Fibroblast of lung (primary cell): ENCODE results near the gene NEK2. TPM values are rescaled to one million over a fixed set of nuclear protein-coding genes. Genes with fewer than 3 reads are reported as not detected.
A peak's percentile ranks its signal among the peaks of the same experiment; 100 is the strongest.

Source experiments
- DNase-seq, 2 donors: peaks; one replicate each; pipeline versions ENCODE4 v3.0.0 to v3.0.0-alpha.2; 2010; ENCODE audit warnings: low read depth in 2 of 2
- H2AFZ ChIP-seq: 2 replicates; pipeline ENCODE4 v1.5.1; 2012; ENCODE audit warnings: low read length, control low read depth, inconsistent platforms
- H3K27ac ChIP-seq: 2 replicates; pipeline ENCODE4 v1.5.1; 2011; ENCODE audit warnings: low read length, control low read depth; ENCODE audit not compliant: insufficient read depth
- H3K27me3 ChIP-seq: 2 replicates; pipeline ENCODE4 v1.5.1; 2011; ENCODE audit warnings: mild to moderate bottlenecking, low read length; ENCODE audit not compliant: control insufficient read depth, insufficient read depth
- H3K36me3 ChIP-seq: 2 replicates; pipeline ENCODE4 v1.5.1; 2011; ENCODE audit warnings: low read length; ENCODE audit not compliant: control insufficient read depth, insufficient read depth
- H3K4me1 ChIP-seq: 2 replicates; pipeline ENCODE4 v1.5.1; 2011; ENCODE audit warnings: low read length; ENCODE audit not compliant: control insufficient read depth, insufficient read depth; ENCODE audit errors: extremely low read depth
- H3K4me2 ChIP-seq: 2 replicates; pipeline ENCODE4 v1.5.1; 2011; ENCODE audit warnings: low read length, control low read depth; ENCODE audit not compliant: insufficient read depth; ENCODE audit errors: extremely low read depth
- H3K4me3 ChIP-seq, 4 experiments: fragments of 200-600 bp in 1 of 4; sonication (generic) in 1 of 4; replicated peaks in 1 of 4; 2 replicates each; pipeline ENCODE4 v1.5.1; 2011 to 2016; ENCODE audit warnings: low read length in 4 of 4, low read depth in 3 of 4, mild to moderate bottlenecking in 3 of 4, control low read depth in 2 of 4, inconsistent platforms in 1 of 4, mixed read lengths in 1 of 4; ENCODE audit not compliant: insufficient read depth in 1 of 4; ENCODE audit errors: control extremely low read depth in 1 of 4
- H3K79me2 ChIP-seq: 2 replicates; pipeline ENCODE4 v1.5.1; 2012; ENCODE audit warnings: mild to moderate bottlenecking, low read length, inconsistent platforms; ENCODE audit not compliant: control insufficient read depth, insufficient read depth
- H3K9ac ChIP-seq: 2 replicates; pipeline ENCODE4 v1.5.1; 2011; ENCODE audit warnings: mild to moderate bottlenecking, low read length, control low read depth; ENCODE audit not compliant: insufficient read depth
- H3K9me3 ChIP-seq: 2 replicates; pipeline ENCODE4 v1.5.1; 2012; ENCODE audit warnings: low read depth, low read length; ENCODE audit not compliant: control insufficient read depth, insufficient read depth
- H4K20me1 ChIP-seq: 2 replicates; pipeline ENCODE4 v1.5.1; 2011; ENCODE audit warnings: low read length; ENCODE audit not compliant: control insufficient read depth, insufficient read depth; ENCODE audit errors: extremely low read depth
- EZH2 ChIP-seq: IDR thresholded peaks from 2 replicates; pipeline ENCODE4 v1.5.1; 2012; ENCODE audit warnings: low read length, control low read depth, mild to moderate bottlenecking; ENCODE audit errors: missing control alignments
- polyA plus RNA-seq, 2 donors: library from polyadenylated mRNA; depleted of rRNA in 1 of 2; stranded (reverse) in 1 of 2; unstranded in 1 of 2; fragments of >200 nt; gene quantifications; 2 replicates each; pipeline ENCODE4 v1.2.1, GENCODE V29; 2011 to 2012; ENCODE audit warnings: missing spikeins in 1 of 2
- total RNA-seq: library from RNA; depleted of rRNA; stranded (reverse); fragments of >200 nt; gene quantifications from 2 replicates; pipeline ENCODE4 v1.2.1, GENCODE V29; 2014
- TF ChIP-seq, protein P1 (sequence below), 2 donors: IDR thresholded peaks in 1 of 2; conservative IDR thresholded peaks in 1 of 2; 1 replicate in 1 of 2; 2 replicates in 1 of 2; pipeline ENCODE4 v1.5.1; 2011 to 2012; ENCODE audit warnings: low read length in 2 of 2, control low read depth in 1 of 2, inconsistent platforms in 1 of 2, low read depth in 1 of 2, mild to moderate bottlenecking in 1 of 2

NEK2 gene
- total and polyA plus RNA-seq, 2 donors (not counting 1 experiment from before 2014, with no cell fraction given): 6.8 to 12.7 TPM

DNA sequence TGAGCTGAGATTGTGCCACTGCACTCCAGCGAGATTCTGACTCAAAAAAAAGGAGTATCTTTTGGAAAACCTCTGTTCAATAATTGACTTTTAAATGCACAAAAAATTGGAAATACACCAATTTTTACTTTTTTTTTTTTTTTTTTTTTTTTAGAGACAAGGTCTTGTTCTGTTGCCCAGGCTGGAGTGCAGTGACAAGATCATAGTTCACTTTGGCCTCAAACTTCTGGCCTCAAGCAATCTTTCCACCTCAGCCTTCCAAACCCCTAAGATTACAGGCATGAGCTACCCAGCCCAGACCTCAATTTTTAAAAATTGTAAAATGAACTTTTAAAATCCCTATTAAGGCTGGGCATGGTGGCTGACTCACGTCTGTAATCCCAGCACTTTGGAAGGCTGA is 30.8 kb downstream of the NEK2 start:
- no peaks in the 10 kb centered on the region for H3K27me3 ChIP-seq
- no peaks in the 10 kb centered on the region for H3K36me3 ChIP-seq
- H3K27ac ChIP-seq: no peak overlapping the region
- H3K9ac ChIP-seq: no peak overlapping the region
- H3K4me2 ChIP-seq: no peak overlapping the region
- no peaks in the 10 kb centered on the region for H4K20me1 ChIP-seq
- no peaks in the 10 kb centered on the region for H3K79me2 ChIP-seq
- TF ChIP-seq, protein P1, sequence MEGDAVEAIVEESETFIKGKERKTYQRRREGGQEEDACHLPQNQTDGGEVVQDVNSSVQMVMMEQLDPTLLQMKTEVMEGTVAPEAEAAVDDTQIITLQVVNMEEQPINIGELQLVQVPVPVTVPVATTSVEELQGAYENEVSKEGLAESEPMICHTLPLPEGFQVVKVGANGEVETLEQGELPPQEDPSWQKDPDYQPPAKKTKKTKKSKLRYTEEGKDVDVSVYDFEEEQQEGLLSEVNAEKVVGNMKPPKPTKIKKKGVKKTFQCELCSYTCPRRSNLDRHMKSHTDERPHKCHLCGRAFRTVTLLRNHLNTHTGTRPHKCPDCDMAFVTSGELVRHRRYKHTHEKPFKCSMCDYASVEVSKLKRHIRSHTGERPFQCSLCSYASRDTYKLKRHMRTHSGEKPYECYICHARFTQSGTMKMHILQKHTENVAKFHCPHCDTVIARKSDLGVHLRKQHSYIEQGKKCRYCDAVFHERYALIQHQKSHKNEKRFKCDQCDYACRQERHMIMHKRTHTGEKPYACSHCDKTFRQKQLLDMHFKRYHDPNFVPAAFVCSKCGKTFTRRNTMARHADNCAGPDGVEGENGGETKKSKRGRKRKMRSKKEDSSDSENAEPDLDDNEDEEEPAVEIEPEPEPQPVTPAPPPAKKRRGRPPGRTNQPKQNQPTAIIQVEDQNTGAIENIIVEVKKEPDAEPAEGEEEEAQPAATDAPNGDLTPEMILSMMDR (conservative IDR thresholded peaks at IDR 0.05 in 1 of 2, IDR thresholded peaks at IDR 0.05 in 1 of 2; ENCODE audit: low read depth in 1 of 2, low read length in 2 of 2): no peak
- no peaks in the 10 kb centered on the region for H3K9me3 ChIP-seq
- H3K4me1 ChIP-seq: peaks cover 7% of the 10 kb centered on the region
- DNase-seq: no peak
- H2AFZ ChIP-seq: no peak overlapping the region
- H3K4me3 ChIP-seq: no peak overlapping the region

GRCh38 chr1:211643324-211644212 is 31.9 kb downstream of the NEK2 start:
- Histone ChIP-seq H3K4me3 (no peak overlapping the region), H3K9me3 (no peaks in the 10 kb centered on the region), H3K27ac (no peak overlapping the region), H4K20me1 (no peaks in the 10 kb centered on the region), H3K4me1 (peaks cover 7% of the 10 kb centered on the region), H3K36me3 (no peaks in the 10 kb centered on the region), H3K9ac (no peak overlapping the region), H3K79me2 (no peaks in the 10 kb centered on the region), H2AFZ (no peak overlapping the region), H3K4me2 (no peak overlapping the region), H3K27me3 (no peaks in the 10 kb centered on the region)
- peak in 1 of 2 donors; percentile 29 for DNase-seq
- TF ChIP-seq, protein P1 (conservative IDR thresholded peaks at IDR 0.05 in 1 of 2, IDR thresholded peaks at IDR 0.05 in 1 of 2; ENCODE audit: low read depth in 1 of 2, low read length in 2 of 2): no peak
- no peak for TF ChIP-seq EZH2

DNA sequence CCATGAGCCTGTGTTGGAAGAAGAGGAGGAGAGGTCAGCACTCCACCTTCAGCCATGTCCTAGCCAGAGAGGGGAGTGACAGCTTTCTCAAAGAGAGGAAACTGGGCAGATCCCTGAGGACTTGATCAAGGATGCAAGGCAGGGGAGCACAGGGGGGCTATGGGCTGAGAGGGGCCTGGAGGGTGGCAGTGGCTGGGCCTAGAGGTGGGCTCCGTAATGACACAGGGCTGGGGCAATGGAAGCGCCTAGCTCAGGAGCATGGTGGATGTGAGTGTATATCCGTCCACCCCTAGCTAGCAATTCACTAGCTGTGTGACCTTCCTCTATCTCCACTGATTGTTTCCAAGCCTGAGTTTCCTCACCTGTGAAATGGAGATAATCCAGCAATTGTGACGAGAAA is 32.6 kb downstream of the NEK2 start:
- DNase-seq: no peak
- Histone ChIP-seq H3K79me2 (no peaks in the 10 kb centered on the region), H3K9ac (no peak overlapping the region), H3K9me3 (no peaks in the 10 kb centered on the region), H3K4me1 (peaks cover 7% of the 10 kb centered on the region), H2AFZ (no peak overlapping the region), H3K36me3 (no peaks in the 10 kb centered on the region), H3K27me3 (no peaks in the 10 kb centered on the region), H4K20me1 (no peaks in the 10 kb centered on the region), H3K4me2 (no peak overlapping the region), H3K27ac (no peak overlapping the region), H3K4me3 (no peak overlapping the region)
- TF ChIP-seq, protein P1 (conservative IDR thresholded peaks at IDR 0.05 in 1 of 2, IDR thresholded peaks at IDR 0.05 in 1 of 2; ENCODE audit: low read depth in 1 of 2, low read length in 2 of 2): no peak
- no peak for TF ChIP-seq EZH2
